HL-60/S4 treated with retinoic acid at 250 ng/mL for 4 days and 3 days (cell line): ENCODE measurements around the gene SPC24.
"Not testable (repeated sequence)": the region's sequence is repeated elsewhere in the genome, so short reads cannot be mapped to it uniquely, and the experiment has no call there.

ENCODE experiments used
- in situ Hi-C: fragments of 300-500 bp; cut with MboI; formaldehyde crosslinking; loops from 2 replicates; pipeline ENCODE4 v1.7.0; 2022; ENCODE audit warnings: low sequenced_read_pairs

Gene SPC24

GRCh38 chr19:11098327-11098726, 57.3 kb downstream of the SPC24 start:
- in situ Hi-C loops: no loop called here

GRCh38 chr19:11097367-11097766, 58.2 kb downstream of the SPC24 start:
- in situ Hi-C loops: not testable (repeated sequence)

GRCh38 chr19:11096210-11096841, 59.3 kb downstream of the SPC24 start:
- in situ Hi-C loops: no loop called here
